HepG2 (cell line): ENCODE data around the gene CNPPD1. TPM values are rescaled to one million over a fixed set of nuclear protein-coding genes. Genes with fewer than 3 reads are reported as not detected.
A peak's percentile ranks its signal among the peaks of the same experiment; 100 is the strongest.

Experiments used
- AKNA ChIP-seq: sonication (generic); formaldehyde crosslinking; IDR thresholded peaks from 2 replicates; pipeline ENCODE4 v1.4.0; 2020; ENCODE audit warnings: missing genetic modification reagents, borderline replicate concordance
- BCL6 ChIP-seq: IDR thresholded peaks from 2 replicates; pipeline ENCODE4 v1.6.1; 2016; ENCODE audit warnings: missing genetic modification reagents, missing compliant biosample characterization
- DDIT3 ChIP-seq: sonication (generic); formaldehyde crosslinking; IDR thresholded peaks from 2 replicates; pipeline ENCODE4 v1.4.0; 2020; ENCODE audit warnings: mild to moderate bottlenecking, missing genetic modification reagents
- EHMT2 ChIP-seq: fragments of 200-600 bp; sonication (generic); IDR thresholded peaks from 2 replicates; pipeline ENCODE4 v1.7.0; 2017; ENCODE audit warnings: antibody characterized with exemption, low read depth, low read length, borderline replicate concordance
- HOXA3 ChIP-seq: sonication (generic); formaldehyde crosslinking; IDR thresholded peaks from 2 replicates; pipeline ENCODE4 v1.5.0; 2020; ENCODE audit warnings: missing genetic modification reagents
- HOXA5 ChIP-seq: sonication (generic); formaldehyde crosslinking; IDR thresholded peaks from 2 replicates; pipeline ENCODE4 v1.4.0; 2020; ENCODE audit warnings: missing genetic modification reagents
- HOXA7 ChIP-seq: sonication (generic); formaldehyde crosslinking; IDR thresholded peaks from 2 replicates; pipeline ENCODE4 v1.8.1; 2022; ENCODE audit warnings: mild to moderate bottlenecking, missing genetic modification reagents, moderate library complexity
- XBP1 ChIP-seq: sonication (generic); formaldehyde crosslinking; IDR thresholded peaks from 2 replicates; pipeline ENCODE4 v1.5.0; 2020; ENCODE audit warnings: missing genetic modification reagents
- YEATS4 ChIP-seq: sonication (generic); formaldehyde crosslinking; IDR thresholded peaks from 2 replicates; pipeline ENCODE4 v1.4.0; 2020; ENCODE audit warnings: missing genetic modification reagents, borderline replicate concordance
- ZBTB14 ChIP-seq: sonication (generic); formaldehyde crosslinking; IDR thresholded peaks from 2 replicates; pipeline ENCODE4 v1.4.0; 2020; ENCODE audit warnings: missing genetic modification reagents
- ZFP62 ChIP-seq: sonication (generic); formaldehyde crosslinking; IDR thresholded peaks from 2 replicates; pipeline ENCODE4 v1.4.0; 2020; ENCODE audit warnings: missing genetic modification reagents
- ZFP91 ChIP-seq: sonication (generic); formaldehyde crosslinking; IDR thresholded peaks from 2 replicates; pipeline ENCODE4 v1.9.0; 2022; ENCODE audit warnings: missing genetic modification reagents, mild to moderate bottlenecking, borderline replicate concordance
- ZNF101 ChIP-seq: sonication (generic); formaldehyde crosslinking; IDR thresholded peaks from 2 replicates; pipeline ENCODE4 v1.4.0; 2020; ENCODE audit warnings: mild to moderate bottlenecking, low read depth, missing genetic modification reagents, borderline replicate concordance
- ZNF367 ChIP-seq: sonication (generic); formaldehyde crosslinking; IDR thresholded peaks from 2 replicates; pipeline ENCODE4 v1.4.0; 2020; ENCODE audit warnings: missing genetic modification reagents, borderline replicate concordance
- ZNF556 ChIP-seq: sonication (generic); formaldehyde crosslinking; IDR thresholded peaks from 2 replicates; pipeline ENCODE4 v1.4.0; 2020; ENCODE audit warnings: mild to moderate bottlenecking, missing genetic modification reagents, borderline replicate concordance
- ZNF83 ChIP-seq: sonication (generic); formaldehyde crosslinking; IDR thresholded peaks from 2 replicates; pipeline ENCODE4 v1.4.0; 2020; ENCODE audit warnings: missing genetic modification reagents, mild to moderate bottlenecking, borderline replicate concordance
- ZSCAN31 ChIP-seq: sonication (generic); formaldehyde crosslinking; IDR thresholded peaks from 2 replicates; pipeline ENCODE4 v1.5.0; 2020; ENCODE audit warnings: low read depth, mild to moderate bottlenecking, missing genetic modification reagents
- polyA plus RNA-seq, 8 experiments: library from polyadenylated mRNA; depleted of rRNA in 3 of 8; stranded (reverse) in 7 of 8; unstranded in 1 of 8; fragments of >200 nt; fragmentation: Illumina TruSeq in 4 of 8; extraction: Trizol in 4 of 8; gene quantifications; 2 replicates each; pipeline versions ENCODE4 v1.2.1 to v1.2.3, GENCODE V29; 2011 to 2016; ENCODE audit warnings: low read depth in 4 of 8, missing spikeins in 1 of 8, mixed read lengths in 1 of 8; ENCODE audit not compliant: insufficient read depth in 1 of 8
- total RNA-seq, 5 experiments: library from RNA; depleted of rRNA; stranded (reverse); fragments of >200 nt; fragmentation: Illumina TruSeq; extraction: Trizol; gene quantifications; 2 replicates each; pipeline ENCODE4 v1.2.3, GENCODE V29; 2016; ENCODE audit warnings: low read depth in 1 of 5

CNPPD1 gene
- total and polyA plus RNA-seq, 2 of the 13 experiments (the other 11 are each of a cell fraction or from before 2014, with no cell fraction given) = 35.5 to 49.4 TPM

- TF ChIP-seq ZSCAN31 (CRISPR knock-in tag) (peak; percentile 68), ZNF367 (CRISPR knock-in tag) (no peak), HOXA7 (no peak), XBP1 (CRISPR knock-in tag) (no peak), HOXA3 (CRISPR knock-in tag) (peak; percentile 78), BCL6 (peak; percentile 20; the same call in 1 of the 2 replicates), ZNF101 (CRISPR knock-in tag) (0 out of 2 replicates have a peak, but pooled peaks have one; percentile 60), AKNA (CRISPR knock-in tag) (no peak), ZNF83 (0 out of 2 replicates have a peak, but pooled peaks have one; percentile 70), ZNF556 (CRISPR knock-in tag) (peak; percentile 79; the same call in 1 of the 2 replicates), EHMT2 (no peak), HOXA5 (CRISPR knock-in tag) (no peak; the same call in 1 of the 2 replicates), ZBTB14 (CRISPR knock-in tag) (0 out of 2 replicates have a peak, but pooled peaks have one; percentile 31), DDIT3 (CRISPR knock-in tag) (no peak), ZFP91 (peak; percentile 67; the same call in 1 of the 2 replicates), YEATS4 (peak; percentile 90), ZFP62 (CRISPR knock-in tag) (0 out of 2 replicates have a peak, but pooled peaks have one; percentile 43)
Observed at GRCh38 chr2:219177552-219178376, 1.0 kb upstream of the CNPPD1 start, which contains the start of gene RETREG2 (continued).
